Adipose tissue (tissue), 3 donors: Measurements from ENCODE around the gene CHST14. TPM values are rescaled to one million over a fixed set of nuclear protein-coding genes. Genes with fewer than 3 reads are reported as not detected.

Source experiments
- H3K27ac ChIP-seq: one replicate; pipeline ENCODE4 v1.5.1; 2013; ENCODE audit warnings: low read depth, low read length
- WGBS, 3 donors: extraction: QIAGEN DNeasy Blood & Tissue Kit; methylation state at CpG; one replicate each; pipeline ENCODE4 v1.1.7; 2013; 5-methylcytosine and 5-hydroxymethylcytosine counted together
- polyA plus RNA-seq, 3 donors: library from polyadenylated mRNA; stranded (reverse); fragments of 200-250 nt; gene quantifications; one replicate each; pipeline ENCODE4 v1.2.3, GENCODE V29; 2013
- donor health status: healthy with polysubstance abuse.
- donor health status: Bipolar disorder and iron deficiency.
- donor health status: healthy.

The CHST14 gene
- polyA plus RNA-seq, 3 donors = 4.7 to 7.4 (median 7.0) TPM

DNA sequence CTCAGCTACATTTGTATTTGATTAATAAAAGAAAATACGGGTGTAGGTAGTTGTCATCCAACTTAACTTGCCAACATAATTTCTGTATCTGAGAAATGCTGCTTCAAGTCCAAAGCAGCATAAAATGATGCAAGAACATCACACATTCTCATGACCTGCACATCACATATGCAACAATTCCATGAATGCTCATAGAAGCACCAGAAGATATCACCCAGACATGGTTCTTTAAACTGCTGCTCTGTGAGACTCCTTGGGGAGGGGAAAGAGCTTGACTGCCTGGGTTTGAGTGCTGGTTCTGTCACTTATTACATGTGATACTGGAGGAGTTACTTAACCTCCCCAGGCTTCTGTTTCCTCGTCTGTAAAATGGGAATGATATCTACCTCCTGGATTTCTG lies 39.4 kb downstream of the CHST14 start:
- WGBS, 3 donors = 76 to 87% (median 84%) methylated on average over 2 of the region's 2 CpGs
- H3K27ac ChIP-seq = no peak overlapping the region

DNA sequence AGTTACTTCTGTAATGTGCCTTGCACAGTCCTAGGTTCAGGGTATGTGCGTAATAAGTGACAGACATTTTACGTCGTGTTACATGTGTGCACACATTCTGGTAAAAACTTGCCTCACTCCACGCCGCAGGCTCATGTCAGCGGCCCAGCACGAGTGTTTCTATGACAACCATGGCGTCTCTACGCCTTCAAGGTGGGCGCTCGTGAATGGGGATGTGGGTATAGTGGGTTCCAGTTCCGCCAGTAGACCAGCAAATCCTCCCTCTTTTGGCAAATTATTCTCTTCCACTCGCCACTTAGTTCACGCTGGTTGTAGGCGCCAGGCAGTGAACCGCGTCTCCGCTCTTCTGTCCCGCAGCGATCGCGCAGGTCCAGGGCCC lies 40.3 kb downstream of the CHST14 start:
- H3K27ac ChIP-seq = no peak overlapping the region
- WGBS, 3 donors = 14 to 24% (median 14%) methylated on average over 22 of the region's 22 CpGs

DNA sequence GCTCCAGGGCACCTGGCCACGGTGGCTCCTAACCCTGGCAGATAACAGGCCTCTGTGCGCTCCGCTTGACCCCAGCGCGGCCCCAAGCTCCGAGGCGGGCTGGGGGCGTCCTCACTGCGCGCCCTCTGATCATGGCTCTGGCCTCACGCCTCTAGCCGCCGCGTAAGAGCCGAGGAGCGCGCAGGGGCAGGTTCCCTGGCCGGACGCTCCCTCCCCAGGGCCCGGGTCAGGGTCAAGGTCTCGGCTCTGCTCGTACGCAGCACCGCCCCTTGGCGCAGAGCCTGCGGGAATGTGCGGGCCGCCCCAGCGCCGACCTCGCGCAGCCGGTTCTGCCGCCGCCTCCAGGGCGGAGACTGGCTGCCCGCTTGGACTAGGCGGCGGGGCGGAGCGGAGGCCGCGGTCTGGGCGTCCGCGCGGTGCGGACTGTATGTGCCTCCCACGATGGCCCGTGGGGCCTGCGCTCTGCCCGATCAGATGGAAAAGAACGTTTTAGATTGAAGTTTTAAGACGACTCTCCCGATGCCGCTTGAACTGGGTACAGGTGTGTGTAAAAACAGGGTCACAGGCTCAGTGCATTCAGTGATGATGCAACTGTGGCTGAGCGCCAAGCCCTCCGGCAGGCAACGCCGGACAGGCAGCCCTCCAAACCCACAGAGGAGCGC lies 40.8 kb downstream of the CHST14 start:
- H3K27ac ChIP-seq = no peak overlapping the region

DNA sequence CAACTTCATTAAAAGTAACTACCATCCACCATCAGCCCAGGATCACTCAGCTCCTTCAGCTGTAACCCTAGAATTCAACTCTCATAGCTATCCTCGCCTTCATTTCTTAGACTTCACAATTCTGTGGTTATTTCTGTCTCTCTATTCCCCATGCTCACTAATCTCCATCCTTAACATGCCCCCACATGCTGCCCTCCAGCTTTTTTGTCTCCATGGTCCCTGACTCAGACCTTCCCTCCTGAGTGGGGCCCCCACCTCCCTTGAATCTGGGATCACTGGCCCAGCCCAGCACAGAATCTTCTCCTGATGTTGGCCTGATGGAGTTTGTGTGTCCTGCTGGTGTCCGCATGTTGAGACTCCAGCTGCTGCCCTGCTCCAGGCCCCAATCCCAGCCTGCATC lies 41.7 kb downstream of the CHST14 start:
- H3K27ac ChIP-seq = no peak overlapping the region
- WGBS, 3 donors = 96 to 98% (median 98%) methylated on average over 2 of the region's 2 CpGs

More for the DNA sequence above, 40.8 kb downstream of the CHST14 start:
- 0 to 1% (median 1%) methylated on average over 58 to 61 of the region's 61 CpGs for WGBS, 3 donors

DNA sequence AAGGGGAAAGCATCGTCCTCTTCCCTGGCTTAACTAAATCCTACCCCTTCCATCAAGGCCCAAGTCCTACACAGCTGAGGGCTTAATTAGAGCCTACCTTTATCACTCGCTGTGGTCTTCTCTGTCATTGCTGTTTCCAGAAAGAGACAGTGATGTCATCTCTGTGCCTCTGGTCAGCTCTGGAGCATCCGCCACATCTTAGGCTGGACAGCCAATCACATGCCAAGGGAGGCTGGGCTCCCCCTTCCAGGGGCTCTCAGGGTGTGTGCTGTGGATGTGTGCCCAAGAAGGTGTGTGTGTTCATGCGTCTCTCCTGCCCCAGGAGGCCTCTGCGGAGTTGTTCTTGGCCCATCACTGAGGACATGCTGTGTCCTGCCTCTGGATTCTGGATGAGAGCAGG lies 42.8 kb downstream of the CHST14 start:
- 85 to 92% (median 91%) methylated on average over 5 of the region's 5 CpGs for WGBS, 3 donors
- H3K27ac ChIP-seq = no peak overlapping the region

DNA sequence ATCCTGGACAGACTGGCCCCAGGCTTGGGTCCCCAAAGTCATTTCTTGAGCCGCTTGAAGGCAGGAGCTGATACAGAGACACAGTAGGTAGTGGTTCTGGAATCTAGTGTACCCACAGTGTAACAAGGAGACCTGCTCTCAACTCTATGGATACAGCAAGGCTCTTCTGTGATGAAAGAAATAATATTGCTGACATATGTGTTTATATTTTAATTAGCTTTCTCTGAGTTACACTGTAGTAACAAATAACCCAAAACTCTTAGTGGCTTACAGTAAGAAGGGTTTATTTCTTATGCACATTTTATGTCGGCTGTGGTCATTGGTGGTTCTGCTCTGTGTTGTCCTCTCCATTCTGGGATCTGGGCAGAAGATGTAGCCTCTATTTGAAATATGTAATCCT lies 45.5 kb downstream of the CHST14 start:
- 92 to 96% (median 93%) methylated on average over 2 of the region's 2 CpGs for WGBS, 3 donors
- H3K27ac ChIP-seq = no peak overlapping the region

Other genes with a start within 250 kb of the CHST14 start
- 1 to 10 TPM in 1 of 3 donors, under 1 TPM in 2; 0.11 to 5.2 (median 0.43) TPM for gene PAK6, start 231.9 kb upstream of the CHST14 start, polyA plus RNA-seq
- gene ANKRD63, start 187.9 kb upstream of the CHST14 start, polyA plus RNA-seq = not detected
- gene PLCB2, start 163.0 kb upstream of the CHST14 start, polyA plus RNA-seq = 10 to 100 TPM in 2 of 3 donors, 1 to 10 TPM in 1; 3.3 to 15.1 (median 12.7) TPM
- gene INAFM2, start 147.3 kb upstream of the CHST14 start, polyA plus RNA-seq = 1 to 10 TPM; 3.7 to 9.1 (median 7.4) TPM
- 10 to 100 TPM in 1 of 3 donors, 1 to 10 TPM in 2; 2.8 to 14.6 (median 4.3) TPM for gene CCDC9B, start 130.0 kb upstream of the CHST14 start, polyA plus RNA-seq
- 10 to 100 TPM in 1 of 3 donors, 1 to 10 TPM in 2; 2.2 to 37.3 (median 8.8) TPM for gene PHGR1, start 120.0 kb upstream of the CHST14 start, polyA plus RNA-seq
- gene DISP2, start 112.8 kb upstream of the CHST14 start, polyA plus RNA-seq = under 1 TPM; 0.24 to 0.62 (median 0.56) TPM
- gene KNSTRN, start 88.3 kb upstream of the CHST14 start, polyA plus RNA-seq = 1 to 10 TPM; 3.2 to 6.6 (median 6.6) TPM
- gene IVD, start 65.2 kb upstream of the CHST14 start, polyA plus RNA-seq = 10 to 100 TPM; 19.1 to 49.6 (median 43.8) TPM
- gene BAHD1, start 30.0 kb upstream of the CHST14 start, polyA plus RNA-seq = 1 to 10 TPM; 8.7 to 10.0 (median 9.8) TPM
- 10 to 100 TPM; 18.8 to 33.6 (median 29.5) TPM for gene CCDC32, start 94.1 kb downstream of the CHST14 start, polyA plus RNA-seq
- gene RPUSD2, start 98.3 kb downstream of the CHST14 start, polyA plus RNA-seq = 1 to 10 TPM; 4.0 to 9.4 (median 7.7) TPM
- gene KNL1, start 123.3 kb downstream of the CHST14 start, polyA plus RNA-seq = 1 to 10 TPM in 1 of 3 donors, under 1 TPM in 2; 0.12 to 1.3 (median 0.12) TPM
- gene RAD51, start 224.2 kb downstream of the CHST14 start, polyA plus RNA-seq = 1 to 10 TPM in 1 of 3 donors, under 1 TPM in 2; 0.24 to 1.0 (median 0.31) TPM